ENCODE measurements around the gene LINC01488. TPM values are rescaled to one million over a fixed set of nuclear protein-coding genes. Genes with fewer than 3 reads are reported as not detected.

The LINC01488 gene
- total and polyA plus RNA-seq, 9 of the 15 experiments (the other 6 are each of a cell fraction or from before 2014, with no cell fraction given), result not detected

DNA sequence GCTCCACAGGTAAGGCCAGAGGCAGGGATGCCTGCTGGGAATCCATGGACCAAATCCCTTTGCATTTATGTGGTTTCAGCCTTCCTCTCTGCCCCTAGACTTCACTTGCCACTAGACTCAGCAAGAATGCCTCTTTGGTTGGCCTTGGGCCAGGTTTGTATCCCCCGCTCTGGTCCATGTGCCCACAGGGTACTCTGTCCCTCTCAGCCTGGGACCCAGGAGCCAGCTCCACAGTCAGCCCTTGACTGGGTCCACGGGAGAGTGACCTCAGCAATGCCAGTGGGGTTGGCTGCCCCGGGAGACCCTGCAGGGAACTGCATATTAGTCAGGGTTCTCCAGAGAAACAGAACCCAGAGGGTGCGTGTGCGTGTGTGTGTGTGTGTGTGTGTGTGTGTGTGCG, 28.3 kb upstream of the LINC01488 start:
- peaks cover 24 to 28% of the 10 kb centered on the region in 2 experiments for H3K4me1 ChIP-seq (replicated peaks in 1 of 2; ENCODE audit: control insufficient read depth in 2 of 2, insufficient read depth in 2 of 2, low read length in 2 of 2)
- ChIA-PET POLR2A (interaction anchor here (1.0 kb wide), 1 partner anchor 9 kb away, joined by 8 read pairs; no protein-coding TSS in a partner anchor), CTCF (ENCODE audit: low intra/inter-chr PET ratio) (no interaction called here)
- H3K9me1 ChIP-seq (ENCODE audit: control insufficient read depth, insufficient read depth, low read length), result peaks cover 4% of the 10 kb centered on the region
- TF ChIP-seq ESRRB (CRISPR knock-in tag; IDR thresholded peaks at IDR 0.05; ENCODE audit: borderline replicate concordance), result no peak
- TF ChIP-seq ARID1B (IDR thresholded peaks at IDR 0.05), result 0 out of 2 replicates have a peak, but pooled peaks have one; percentile 7
- TF ChIP-seq NFIC (IDR thresholded peaks at IDR 0.05), result peak; percentile 64
- no peaks in the 10 kb centered on the region for H3K27me3 ChIP-seq (ENCODE audit: control insufficient read depth in 2 of 2, insufficient read depth in 2 of 2, low read length in 2 of 2)
- no peak overlapping the region for H3K4me3 ChIP-seq
- H2AFZ ChIP-seq (ENCODE audit: low read depth, low read length), result no peak overlapping the region
- H3K9ac ChIP-seq (ENCODE audit: insufficient read depth in 1 of 2, low read depth in 2 of 2, low read length in 2 of 2), result peak overlapping the region in 1 of 2 experiments; percentile 64; a peak in 2 of 4 replicates
- 64% methylated on average over 5 of the region's 6 CpGs for WGBS (ENCODE audit: insufficient coverage, low coverage, missing lambda C conversion rate)
- no peak overlapping the region for H3K4me2 ChIP-seq (ENCODE audit: insufficient read depth, low read length)
- no peaks in the 10 kb centered on the region for H4K20me1 ChIP-seq (replicated peaks; ENCODE audit: control insufficient read depth, insufficient read depth, low read length)
- no peaks in the 10 kb centered on the region for H3K79me2 ChIP-seq (ENCODE audit: control insufficient read depth, insufficient read depth, low read length)
- H3K36me3 ChIP-seq (ENCODE audit: control insufficient read depth, insufficient read depth, low read length), result no peaks in the 10 kb centered on the region
- FAIRE-seq, result no peak
- no peak for ATAC-seq
- intact Hi-C loops (cut with micrococcal nuclease) (no loop called here), in situ Hi-C loops (cut with MboI) (no loop called here)
- H3K27ac ChIP-seq (ENCODE audit: extremely low read depth, low read depth, low read length), result no peak overlapping the region
- no TSS peak for BruUV-seq (replicated peaks)
- DNase-seq (ENCODE audit: extremely low read depth in 1 of 4, low spot score in 3 of 4), result no peak
- no peaks in the 10 kb centered on the region for H3K9me3 ChIP-seq (replicated peaks; ENCODE audit: control insufficient read depth, insufficient read depth, low read depth, low read length)

- in situ Hi-C loops (cut with MboI) (no loop called here), intact Hi-C loops (cut with micrococcal nuclease) (no loop called here)
- Histone ChIP-seq H3K36me3 (ENCODE audit: control insufficient read depth, insufficient read depth, low read length) (no peaks in the 10 kb centered on the region), H3K9ac (ENCODE audit: insufficient read depth in 1 of 2, low read depth in 2 of 2, low read length in 2 of 2) (no peak overlapping the region), H3K79me2 (ENCODE audit: control insufficient read depth, insufficient read depth, low read length) (no peaks in the 10 kb centered on the region), H3K4me1 (replicated peaks in 1 of 2; ENCODE audit: control insufficient read depth in 2 of 2, insufficient read depth in 2 of 2, low read length in 2 of 2) (peaks cover 18 to 19% of the 10 kb centered on the region in 2 experiments), H4K20me1 (replicated peaks; ENCODE audit: control insufficient read depth, insufficient read depth, low read length) (no peaks in the 10 kb centered on the region), H3K27me3 (ENCODE audit: control insufficient read depth in 2 of 2, insufficient read depth in 2 of 2, low read length in 2 of 2) (no peaks in the 10 kb centered on the region), H3K4me3 (no peak overlapping the region), H3K27ac (ENCODE audit: extremely low read depth, low read depth, low read length) (no peak overlapping the region), H2AFZ (ENCODE audit: low read depth, low read length) (no peak overlapping the region), H3K9me1 (ENCODE audit: control insufficient read depth, insufficient read depth, low read length) (peaks cover 4% of the 10 kb centered on the region), H3K9me3 (replicated peaks; ENCODE audit: control insufficient read depth, insufficient read depth, low read depth, low read length) (no peaks in the 10 kb centered on the region), H3K4me2 (ENCODE audit: insufficient read depth, low read length) (no peak overlapping the region)
- WGBS (ENCODE audit: insufficient coverage, low coverage, missing lambda C conversion rate), result 76% methylated on average over 7 of the region's 7 CpGs
- no TSS peak for BruUV-seq (replicated peaks)
- TF ChIP-seq ZNF24 (IDR thresholded peaks at IDR 0.05) (no peak), SNRNP70 (optimal IDR thresholded peaks at IDR 0.05; ENCODE audit: low read depth, low read length) (no peak), ZBTB9 (CRISPR knock-in tag; IDR thresholded peaks at IDR 0.05) (no peak), U2AF2 (optimal IDR thresholded peaks at IDR 0.05; ENCODE audit: low read depth, low read length) (no peak), PHB (CRISPR knock-in tag; IDR thresholded peaks at IDR 0.05) (no peak)
- ATAC-seq, result no peak
- ChIA-PET POLR2A (interaction anchor here (1.0 kb wide), 1 partner anchor 10 kb away, joined by 8 read pairs; no protein-coding TSS in a partner anchor), CTCF (ENCODE audit: low intra/inter-chr PET ratio) (no interaction called here)
- no peak for FAIRE-seq
- DNase-seq (ENCODE audit: extremely low read depth in 1 of 4, low spot score in 3 of 4), result no peak
These were observed 27.4 kb upstream of the LINC01488 start for GRCh38 chr11:69454018-69454417.

Data from K562 (cell line).